Loucy (cell line): Measurements from ENCODE around the gene SCNN1B.

Experiments used
- EZH2phosphoT487 ChIP-seq: fragments of 200-600 bp; IDR thresholded peaks from 2 replicates; pipeline ENCODE4 v1.6.1; 2018; ENCODE audit warnings: antibody characterized with exemption, mild to moderate bottlenecking, moderate library complexity, borderline replicate concordance
- TF ChIP-seq, protein P1 (sequence below): fragments of 200-600 bp; sonication (generic); conservative IDR thresholded peaks from 2 replicates; pipeline ENCODE4 v1.5.1; 2014; ENCODE audit warnings: mild to moderate bottlenecking, antibody characterized with exemption, low read length

DNA sequence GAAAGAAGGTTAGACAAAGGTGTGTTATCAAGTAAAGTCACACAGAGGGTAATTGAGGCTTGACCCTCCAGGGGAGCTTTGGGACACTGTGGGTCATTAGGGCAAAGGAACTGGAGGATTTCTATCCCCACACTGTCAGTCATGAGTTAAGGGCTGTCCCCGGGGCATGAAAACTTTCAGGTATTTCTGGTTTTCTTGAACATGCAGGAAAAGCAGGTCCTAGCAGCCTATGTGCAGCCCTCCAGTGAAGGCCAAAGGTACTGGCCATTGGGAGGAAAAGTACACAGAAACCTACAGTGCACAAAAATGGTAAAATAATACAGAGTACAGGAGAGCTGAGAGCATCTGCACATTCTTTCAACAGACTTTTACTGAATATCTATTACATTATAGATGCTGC lies 44.4 kb upstream of the SCNN1B start:
- TF ChIP-seq, protein P1, sequence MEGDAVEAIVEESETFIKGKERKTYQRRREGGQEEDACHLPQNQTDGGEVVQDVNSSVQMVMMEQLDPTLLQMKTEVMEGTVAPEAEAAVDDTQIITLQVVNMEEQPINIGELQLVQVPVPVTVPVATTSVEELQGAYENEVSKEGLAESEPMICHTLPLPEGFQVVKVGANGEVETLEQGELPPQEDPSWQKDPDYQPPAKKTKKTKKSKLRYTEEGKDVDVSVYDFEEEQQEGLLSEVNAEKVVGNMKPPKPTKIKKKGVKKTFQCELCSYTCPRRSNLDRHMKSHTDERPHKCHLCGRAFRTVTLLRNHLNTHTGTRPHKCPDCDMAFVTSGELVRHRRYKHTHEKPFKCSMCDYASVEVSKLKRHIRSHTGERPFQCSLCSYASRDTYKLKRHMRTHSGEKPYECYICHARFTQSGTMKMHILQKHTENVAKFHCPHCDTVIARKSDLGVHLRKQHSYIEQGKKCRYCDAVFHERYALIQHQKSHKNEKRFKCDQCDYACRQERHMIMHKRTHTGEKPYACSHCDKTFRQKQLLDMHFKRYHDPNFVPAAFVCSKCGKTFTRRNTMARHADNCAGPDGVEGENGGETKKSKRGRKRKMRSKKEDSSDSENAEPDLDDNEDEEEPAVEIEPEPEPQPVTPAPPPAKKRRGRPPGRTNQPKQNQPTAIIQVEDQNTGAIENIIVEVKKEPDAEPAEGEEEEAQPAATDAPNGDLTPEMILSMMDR, result no peak
- TF ChIP-seq EZH2phosphoT487, result no peak
